BE2C (cell line): ENCODE measurements around the gene SPATA24.

Experiments used
- DNase-seq: peaks from one replicate; pipeline ENCODE4 v3.0.0-alpha.2; 2020
- H3K27me3 ChIP-seq: fragments of 250-450 bp; sonication (Bioruptor Pico); 2 replicates; pipeline ENCODE4 v1.5.1; 2020; ENCODE audit warnings: mild to moderate bottlenecking
- H3K36me3 ChIP-seq: fragments of 250-450 bp; sonication (Bioruptor Pico); 2 replicates; pipeline ENCODE4 v1.5.1; 2020; ENCODE audit warnings: mild to moderate bottlenecking
- H3K4me1 ChIP-seq: fragments of 250-450 bp; sonication (Bioruptor Pico); 2 replicates; pipeline ENCODE4 v1.5.1; 2020
- H3K4me3 ChIP-seq: 2 replicates; pipeline ENCODE4 v1.5.1; 2011; ENCODE audit warnings: low read depth, low read length
- H3K9me3 ChIP-seq: fragments of 250-450 bp; sonication (Bioruptor Pico); 2 replicates; pipeline ENCODE4 v1.5.1; 2020
- CTCF ChIP-seq: IDR thresholded peaks from 2 replicates; pipeline ENCODE4 v1.5.1; 2012; ENCODE audit warnings: mild to moderate bottlenecking, low read depth, low read length

Gene SPATA24

GRCh38 chr5:139393497-139394122, 10.3 kb downstream of the SPATA24 start:
- no peak for TF ChIP-seq CTCF
- Histone ChIP-seq H3K4me1 (no peaks in the 10 kb centered on the region), H3K9me3 (no peaks in the 10 kb centered on the region), H3K4me3 (peak overlapping the region; percentile 47), H3K36me3 (no peaks in the 10 kb centered on the region), H3K27me3 (peaks cover 31% of the 10 kb centered on the region)
- DNase-seq: no peak

- H3K27me3 ChIP-seq: peaks cover 31% of the 10 kb centered on the region
- H3K4me1 ChIP-seq: peaks cover 6% of the 10 kb centered on the region
- DNase-seq: peak; percentile 87
- H3K9me3 ChIP-seq: no peaks in the 10 kb centered on the region
- H3K4me3 ChIP-seq: peak overlapping the region; percentile 47
- TF ChIP-seq CTCF: peak; percentile 65
- H3K36me3 ChIP-seq: no peaks in the 10 kb centered on the region
These were observed 11.0 kb downstream of the SPATA24 start for GRCh38 chr5:139392678-139393496.

GRCh38 chr5:139392324-139392677, 11.6 kb downstream of the SPATA24 start:
- no peaks in the 10 kb centered on the region for H3K36me3 ChIP-seq
- no peak for TF ChIP-seq CTCF
- peak overlapping the region; percentile 47; the same call in 1 of the 2 replicates for H3K4me3 ChIP-seq
- H3K9me3 ChIP-seq: no peaks in the 10 kb centered on the region
- peaks cover 8% of the 10 kb centered on the region for H3K4me1 ChIP-seq
- no peak for DNase-seq
- peaks cover 31% of the 10 kb centered on the region for H3K27me3 ChIP-seq

GRCh38 chr5:139391570-139392323, 12.1 kb downstream of the SPATA24 start:
- DNase-seq: no peak
- H3K4me3 ChIP-seq: no peak overlapping the region
- H3K36me3 ChIP-seq: no peaks in the 10 kb centered on the region
- peaks cover 8% of the 10 kb centered on the region for H3K4me1 ChIP-seq
- H3K27me3 ChIP-seq: peaks cover 31% of the 10 kb centered on the region
- TF ChIP-seq CTCF: no peak
- H3K9me3 ChIP-seq: no peaks in the 10 kb centered on the region

GRCh38 chr5:139390639-139391569, 13.0 kb downstream of the SPATA24 start:
- no peaks in the 10 kb centered on the region for H3K36me3 ChIP-seq
- TF ChIP-seq CTCF: no peak
- H3K4me1 ChIP-seq: peaks cover 8% of the 10 kb centered on the region
- DNase-seq: no peak
- peaks cover 31% of the 10 kb centered on the region for H3K27me3 ChIP-seq
- no peak overlapping the region for H3K4me3 ChIP-seq
- H3K9me3 ChIP-seq: no peaks in the 10 kb centered on the region
